ENCODE results near the gene C16orf46. TPM values are rescaled to one million over a fixed set of nuclear protein-coding genes. Genes with fewer than 3 reads are reported as not detected.

The C16orf46 gene
- total and polyA plus RNA-seq, 9 of the 15 experiments (the other 6 are each of a cell fraction or from before 2014, with no cell fraction given), result 0.10 to 0.98 (median 0.41) TPM; not detected in 1

DNA sequence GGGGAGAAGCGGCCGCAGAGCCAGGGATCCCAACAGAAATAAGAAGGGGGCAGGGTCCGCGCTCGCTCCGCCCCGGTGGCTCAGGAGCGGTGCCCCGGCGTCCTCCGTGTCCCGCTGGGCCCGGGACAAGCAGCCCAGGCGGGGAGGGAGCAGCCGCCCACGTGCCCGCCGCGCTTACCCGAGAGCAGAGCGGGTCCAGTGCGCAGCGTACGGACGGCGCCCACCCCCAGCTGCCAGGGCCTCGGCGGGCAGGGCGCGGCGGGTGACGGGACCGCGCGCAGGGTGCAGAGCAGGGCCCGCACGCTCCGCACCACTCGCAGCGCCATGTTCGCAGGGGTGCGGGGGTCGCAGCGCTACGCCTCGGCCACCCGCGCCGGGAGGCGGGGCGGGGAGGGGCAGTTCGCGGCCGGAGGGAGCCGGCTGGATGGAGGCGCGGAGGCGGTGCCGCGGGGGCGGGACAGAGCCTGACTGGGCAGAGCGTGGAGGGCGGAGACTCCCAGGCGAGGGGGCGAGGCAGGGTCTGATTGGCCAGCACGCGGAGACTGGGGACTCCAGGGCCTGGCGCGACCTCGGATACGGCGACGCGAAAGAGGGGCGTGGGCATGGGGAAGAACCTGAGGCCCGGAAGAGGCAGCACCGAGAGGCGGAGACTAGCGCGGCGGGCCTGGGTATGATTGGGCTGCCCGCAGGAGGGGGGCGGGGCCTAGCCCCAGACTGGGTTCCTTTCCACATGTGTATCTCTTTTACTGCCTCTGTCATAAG is 19.1 kb upstream of the C16orf46 start, which contains the start of gene GCSH (continued):
- TF ChIP-seq, protein P1, sequence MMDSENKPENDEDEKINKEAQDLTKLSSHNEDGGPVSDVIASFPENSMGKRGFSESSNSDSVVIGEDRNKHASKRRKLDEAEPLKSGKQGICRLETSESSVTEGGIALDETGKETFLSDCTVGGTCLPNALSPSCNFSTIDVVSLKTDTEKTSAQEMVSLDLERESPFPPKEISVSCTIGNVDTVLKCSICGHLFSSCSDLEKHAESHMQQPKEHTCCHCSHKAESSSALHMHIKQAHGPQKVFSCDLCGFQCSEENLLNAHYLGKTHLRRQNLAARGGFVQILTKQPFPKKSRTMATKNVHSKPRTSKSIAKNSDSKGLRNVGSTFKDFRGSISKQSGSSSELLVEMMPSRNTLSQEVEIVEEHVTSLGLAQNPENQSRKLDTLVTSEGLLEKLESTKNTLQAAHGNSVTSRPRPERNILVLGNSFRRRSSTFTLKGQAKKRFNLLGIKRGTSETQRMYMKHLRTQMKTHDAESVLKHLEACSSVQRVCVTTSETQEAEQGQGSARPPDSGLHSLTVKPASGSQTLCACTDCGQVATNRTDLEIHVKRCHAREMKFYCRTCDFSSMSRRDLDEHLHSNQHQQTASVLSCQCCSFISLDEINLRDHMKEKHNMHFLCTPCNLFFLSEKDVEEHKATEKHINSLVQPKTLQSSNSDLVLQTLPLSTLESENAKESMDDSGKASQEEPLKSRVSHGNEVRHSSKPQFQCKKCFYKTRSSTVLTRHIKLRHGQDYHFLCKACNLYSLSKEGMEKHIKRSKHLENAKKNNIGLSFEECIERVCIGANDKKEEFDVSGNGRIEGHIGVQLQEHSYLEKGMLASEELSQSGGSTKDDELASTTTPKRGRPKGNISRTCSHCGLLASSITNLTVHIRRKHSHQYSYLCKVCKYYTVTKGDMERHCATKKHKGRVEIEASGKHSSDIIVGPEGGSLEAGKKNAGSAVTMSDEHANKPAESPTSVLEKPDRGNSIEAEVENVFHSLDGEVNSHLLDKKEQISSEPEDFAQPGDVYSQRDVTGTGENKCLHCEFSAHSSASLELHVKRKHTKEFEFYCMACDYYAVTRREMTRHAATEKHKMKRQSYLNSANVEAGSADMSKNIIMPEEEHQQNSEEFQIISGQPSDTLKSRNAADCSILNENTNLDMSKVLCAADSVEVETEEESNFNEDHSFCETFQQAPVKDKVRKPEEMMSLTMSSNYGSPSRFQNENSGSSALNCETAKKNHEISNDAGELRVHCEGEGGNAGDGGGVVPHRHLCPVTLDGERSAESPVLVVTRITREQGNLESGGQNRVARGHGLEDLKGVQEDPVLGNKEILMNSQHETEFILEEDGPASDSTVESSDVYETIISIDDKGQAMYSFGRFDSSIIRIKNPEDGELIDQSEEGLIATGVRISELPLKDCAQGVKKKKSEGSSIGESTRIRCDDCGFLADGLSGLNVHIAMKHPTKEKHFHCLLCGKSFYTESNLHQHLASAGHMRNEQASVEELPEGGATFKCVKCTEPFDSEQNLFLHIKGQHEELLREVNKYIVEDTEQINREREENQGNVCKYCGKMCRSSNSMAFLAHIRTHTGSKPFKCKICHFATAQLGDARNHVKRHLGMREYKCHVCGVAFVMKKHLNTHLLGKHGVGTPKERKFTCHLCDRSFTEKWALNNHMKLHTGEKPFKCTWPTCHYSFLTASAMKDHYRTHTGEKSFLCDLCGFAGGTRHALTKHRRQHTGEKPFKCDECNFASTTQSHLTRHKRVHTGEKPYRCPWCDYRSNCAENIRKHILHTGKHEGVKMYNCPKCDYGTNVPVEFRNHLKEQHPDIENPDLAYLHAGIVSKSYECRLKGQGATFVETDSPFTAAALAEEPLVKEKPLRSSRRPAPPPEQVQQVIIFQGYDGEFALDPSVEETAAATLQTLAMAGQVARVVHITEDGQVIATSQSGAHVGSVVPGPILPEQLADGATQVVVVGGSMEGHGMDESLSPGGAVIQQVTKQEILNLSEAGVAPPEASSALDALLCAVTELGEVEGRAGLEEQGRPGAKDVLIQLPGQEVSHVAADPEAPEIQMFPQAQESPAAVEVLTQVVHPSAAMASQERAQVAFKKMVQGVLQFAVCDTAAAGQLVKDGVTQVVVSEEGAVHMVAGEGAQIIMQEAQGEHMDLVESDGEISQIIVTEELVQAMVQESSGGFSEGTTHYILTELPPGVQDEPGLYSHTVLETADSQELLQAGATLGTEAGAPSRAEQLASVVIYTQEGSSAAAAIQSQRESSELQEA (IDR thresholded peaks at IDR 0.05; ENCODE audit: low read depth), result no peak
- TF ChIP-seq ZNF121 (CRISPR knock-in tag; conservative IDR thresholded peaks at IDR 0.05) (no peak), ZNF717 (CRISPR knock-in tag; IDR thresholded peaks at IDR 0.05) (no peak), ZNF175 (CRISPR knock-in tag; IDR thresholded peaks at IDR 0.05; ENCODE audit: low read depth) (no peak; the same call in 1 of the 2 replicates), MCM2 (IDR thresholded peaks at IDR 0.05; ENCODE audit: low read depth) (no peak), ZC3H8 (IDR thresholded peaks at IDR 0.05) (no peak), HNRNPLL (IDR thresholded peaks at IDR 0.05; ENCODE audit: low read depth, low read length, poor library complexity, severe bottlenecking) (peak; percentile 86), TEAD4 (IDR thresholded peaks at IDR 0.05; ENCODE audit: low read length) (no peak), TEAD4 (CRISPR knock-in tag; IDR thresholded peaks at IDR 0.05; ENCODE audit: borderline replicate concordance) (no peak), ASH1L (IDR thresholded peaks at IDR 0.05; ENCODE audit: borderline replicate concordance, low read depth, partially characterized antibody) (no peak)
- TF ChIP-seq, protein P2, sequence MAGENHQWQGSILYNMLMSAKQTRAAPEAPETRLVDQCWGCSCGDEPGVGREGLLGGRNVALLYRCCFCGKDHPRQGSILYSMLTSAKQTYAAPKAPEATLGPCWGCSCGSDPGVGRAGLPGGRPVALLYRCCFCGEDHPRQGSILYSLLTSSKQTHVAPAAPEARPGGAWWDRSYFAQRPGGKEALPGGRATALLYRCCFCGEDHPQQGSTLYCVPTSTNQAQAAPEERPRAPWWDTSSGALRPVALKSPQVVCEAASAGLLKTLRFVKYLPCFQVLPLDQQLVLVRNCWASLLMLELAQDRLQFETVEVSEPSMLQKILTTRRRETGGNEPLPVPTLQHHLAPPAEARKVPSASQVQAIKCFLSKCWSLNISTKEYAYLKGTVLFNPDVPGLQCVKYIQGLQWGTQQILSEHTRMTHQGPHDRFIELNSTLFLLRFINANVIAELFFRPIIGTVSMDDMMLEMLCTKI (IDR thresholded peaks at IDR 0.05; ENCODE audit: partially characterized antibody), result no peak
- TF ChIP-seq, protein P3, sequence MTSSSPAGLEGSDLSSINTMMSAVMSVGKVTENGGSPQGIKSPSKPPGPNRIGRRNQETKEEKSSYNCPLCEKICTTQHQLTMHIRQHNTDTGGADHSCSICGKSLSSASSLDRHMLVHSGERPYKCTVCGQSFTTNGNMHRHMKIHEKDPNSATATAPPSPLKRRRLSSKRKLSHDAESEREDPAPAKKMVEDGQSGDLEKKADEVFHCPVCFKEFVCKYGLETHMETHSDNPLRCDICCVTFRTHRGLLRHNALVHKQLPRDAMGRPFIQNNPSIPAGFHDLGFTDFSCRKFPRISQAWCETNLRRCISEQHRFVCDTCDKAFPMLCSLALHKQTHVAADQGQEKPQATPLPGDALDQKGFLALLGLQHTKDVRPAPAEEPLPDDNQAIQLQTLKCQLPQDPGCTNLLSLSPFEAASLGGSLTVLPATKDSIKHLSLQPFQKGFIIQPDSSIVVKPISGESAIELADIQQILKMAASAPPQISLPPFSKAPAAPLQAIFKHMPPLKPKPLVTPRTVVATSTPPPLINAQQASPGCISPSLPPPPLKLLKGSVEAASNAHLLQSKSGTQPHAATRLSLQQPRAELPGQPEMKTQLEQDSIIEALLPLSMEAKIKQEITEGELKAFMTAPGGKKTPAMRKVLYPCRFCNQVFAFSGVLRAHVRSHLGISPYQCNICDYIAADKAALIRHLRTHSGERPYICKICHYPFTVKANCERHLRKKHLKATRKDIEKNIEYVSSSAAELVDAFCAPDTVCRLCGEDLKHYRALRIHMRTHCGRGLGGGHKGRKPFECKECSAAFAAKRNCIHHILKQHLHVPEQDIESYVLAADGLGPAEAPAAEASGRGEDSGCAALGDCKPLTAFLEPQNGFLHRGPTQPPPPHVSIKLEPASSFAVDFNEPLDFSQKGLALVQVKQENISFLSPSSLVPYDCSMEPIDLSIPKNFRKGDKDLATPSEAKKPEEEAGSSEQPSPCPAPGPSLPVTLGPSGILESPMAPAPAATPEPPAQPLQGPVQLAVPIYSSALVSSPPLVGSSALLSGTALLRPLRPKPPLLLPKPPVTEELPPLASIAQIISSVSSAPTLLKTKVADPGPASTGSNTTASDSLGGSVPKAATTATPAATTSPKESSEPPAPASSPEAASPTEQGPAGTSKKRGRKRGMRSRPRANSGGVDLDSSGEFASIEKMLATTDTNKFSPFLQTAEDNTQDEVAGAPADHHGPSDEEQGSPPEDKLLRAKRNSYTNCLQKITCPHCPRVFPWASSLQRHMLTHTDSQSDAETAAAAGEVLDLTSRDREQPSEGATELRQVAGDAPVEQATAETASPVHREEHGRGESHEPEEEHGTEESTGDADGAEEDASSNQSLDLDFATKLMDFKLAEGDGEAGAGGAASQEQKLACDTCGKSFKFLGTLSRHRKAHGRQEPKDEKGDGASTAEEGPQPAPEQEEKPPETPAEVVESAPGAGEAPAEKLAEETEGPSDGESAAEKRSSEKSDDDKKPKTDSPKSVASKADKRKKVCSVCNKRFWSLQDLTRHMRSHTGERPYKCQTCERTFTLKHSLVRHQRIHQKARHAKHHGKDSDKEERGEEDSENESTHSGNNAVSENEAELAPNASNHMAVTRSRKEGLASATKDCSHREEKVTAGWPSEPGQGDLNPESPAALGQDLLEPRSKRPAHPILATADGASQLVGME (CRISPR knock-in tag; IDR thresholded peaks at IDR 0.05), result peak; percentile 79; the same call in 1 of the 2 replicates
